H1 (cell line): Measurements from ENCODE around the gene KRT77.

Experiments
- BACH1 ChIP-seq: IDR thresholded peaks from 2 replicates; pipeline ENCODE4 v1.6.1; 2012; ENCODE audit warnings: low read length, improper control_type of control experiment
- BCL11A ChIP-seq, 2 experiments: IDR thresholded peaks; one replicate each; pipeline ENCODE4 v1.6.1; 2011; ENCODE audit warnings: low read depth in 2 of 2, low read length in 2 of 2, mild to moderate bottlenecking in 2 of 2
- CBX8 ChIP-seq: fragments of 300-800, 300-1000 bp; sonication (generic); IDR thresholded peaks from 2 replicates; pipeline ENCODE4 v1.7.1; 2016; ENCODE audit warnings: low read depth, low read length, borderline replicate concordance
- CREB1 ChIP-seq: IDR thresholded peaks from 2 replicates; pipeline ENCODE4 v1.6.1; 2012; ENCODE audit warnings: inconsistent platforms
- GABPA ChIP-seq: IDR thresholded peaks from 2 replicates; pipeline ENCODE4 v1.6.1; 2011; ENCODE audit warnings: mild to moderate bottlenecking, low read length, moderate library complexity, borderline replicate concordance; ENCODE audit not compliant: insufficient read depth
- KDM4A ChIP-seq: IDR thresholded peaks from one replicate; pipeline ENCODE4 v1.7.1; 2012; ENCODE audit warnings: low read depth, mild to moderate bottlenecking, moderate library complexity, low read length, inconsistent platforms; ENCODE audit not compliant: severe bottlenecking
- RFX5 ChIP-seq: IDR thresholded peaks from 2 replicates; pipeline ENCODE4 v1.6.1; 2011; ENCODE audit warnings: low read depth, low read length, improper control_type of control experiment, borderline replicate concordance
- RNF2 ChIP-seq: fragments of 200-900, 300-1000 bp; sonication (generic); IDR thresholded peaks from 2 replicates; pipeline ENCODE4 v1.7.1; 2016; ENCODE audit warnings: borderline replicate concordance, low read depth, mild to moderate bottlenecking, antibody characterized with exemption, low read length; ENCODE audit not compliant: poor library complexity, severe bottlenecking; ENCODE audit errors: missing control alignments
- TF ChIP-seq, protein P1 (sequence below), 3 experiments: IDR thresholded peaks; 1 replicate in 2 of 3; 2 replicates in 1 of 3; pipeline versions ENCODE4 v1.5.1 to v1.6.1; 2011; ENCODE audit warnings: low read length in 3 of 3, mild to moderate bottlenecking in 3 of 3, inconsistent platforms in 2 of 3, low read depth in 1 of 3, moderate library complexity in 1 of 3; ENCODE audit not compliant: insufficient read depth in 1 of 3; ENCODE audit errors: control extremely low read depth in 1 of 3
- TF ChIP-seq, protein P2 (sequence below): IDR thresholded peaks from 2 replicates; pipeline ENCODE4 v1.6.1; 2011; ENCODE audit warnings: low read length, improper control_type of control experiment
- TF ChIP-seq, protein P3 (sequence below): IDR thresholded peaks from 2 replicates; pipeline ENCODE4 v1.6.1; 2012; ENCODE audit warnings: inconsistent platforms

DNA sequence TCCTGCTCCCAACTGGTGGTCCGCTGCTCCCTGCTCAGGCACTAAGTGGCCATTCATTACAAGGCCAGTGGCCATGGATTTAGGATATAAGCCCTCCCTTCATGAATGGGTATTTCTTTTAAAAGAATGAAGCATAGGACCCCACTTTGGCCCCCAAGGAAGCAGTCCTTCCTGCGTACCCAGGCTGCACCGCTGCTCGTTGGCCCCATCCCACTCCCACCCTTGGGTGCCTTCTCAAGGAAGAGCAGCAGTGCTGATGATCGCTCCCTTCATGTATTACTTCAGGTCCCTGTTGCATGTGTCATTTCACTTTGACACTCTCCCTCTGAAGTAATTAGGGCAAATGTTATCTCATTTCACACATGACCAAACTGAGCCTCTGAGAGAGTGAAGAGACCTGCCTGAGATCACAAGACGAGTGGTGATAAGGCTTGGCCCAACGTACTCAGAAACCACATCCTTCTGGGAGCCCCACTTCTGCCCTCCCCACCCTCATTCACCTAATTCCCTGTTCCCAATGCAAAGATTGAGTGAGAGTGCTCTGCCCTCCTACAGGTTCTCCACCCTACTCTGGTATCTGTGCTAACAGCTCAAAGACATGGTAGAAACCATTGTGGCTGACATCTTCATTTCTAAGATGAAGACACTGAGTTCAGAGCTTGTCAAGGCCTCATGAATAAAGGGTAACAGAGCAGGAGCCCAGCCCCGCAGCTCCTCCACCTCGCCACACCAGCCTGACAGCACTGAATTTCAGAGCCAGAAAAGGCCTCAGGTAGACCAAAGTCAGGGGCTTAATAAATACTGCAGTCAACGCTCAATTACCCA, 41.0 kb downstream of the KRT77 start:
- TF ChIP-seq, protein P1, sequence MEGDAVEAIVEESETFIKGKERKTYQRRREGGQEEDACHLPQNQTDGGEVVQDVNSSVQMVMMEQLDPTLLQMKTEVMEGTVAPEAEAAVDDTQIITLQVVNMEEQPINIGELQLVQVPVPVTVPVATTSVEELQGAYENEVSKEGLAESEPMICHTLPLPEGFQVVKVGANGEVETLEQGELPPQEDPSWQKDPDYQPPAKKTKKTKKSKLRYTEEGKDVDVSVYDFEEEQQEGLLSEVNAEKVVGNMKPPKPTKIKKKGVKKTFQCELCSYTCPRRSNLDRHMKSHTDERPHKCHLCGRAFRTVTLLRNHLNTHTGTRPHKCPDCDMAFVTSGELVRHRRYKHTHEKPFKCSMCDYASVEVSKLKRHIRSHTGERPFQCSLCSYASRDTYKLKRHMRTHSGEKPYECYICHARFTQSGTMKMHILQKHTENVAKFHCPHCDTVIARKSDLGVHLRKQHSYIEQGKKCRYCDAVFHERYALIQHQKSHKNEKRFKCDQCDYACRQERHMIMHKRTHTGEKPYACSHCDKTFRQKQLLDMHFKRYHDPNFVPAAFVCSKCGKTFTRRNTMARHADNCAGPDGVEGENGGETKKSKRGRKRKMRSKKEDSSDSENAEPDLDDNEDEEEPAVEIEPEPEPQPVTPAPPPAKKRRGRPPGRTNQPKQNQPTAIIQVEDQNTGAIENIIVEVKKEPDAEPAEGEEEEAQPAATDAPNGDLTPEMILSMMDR (IDR thresholded peaks at IDR 0.05; ENCODE audit: control extremely low read depth in 1 of 3, insufficient read depth in 1 of 3, low read depth in 1 of 3, low read length in 3 of 3) = no peak
- TF ChIP-seq RFX5 (no peak), BACH1 (no peak), KDM4A (no peak), CREB1 (no peak), GABPA (no peak), RNF2 (no peak), CBX8 (no peak), BCL11A (IDR thresholded peaks at IDR 0.05; ENCODE audit: low read depth in 2 of 2, low read length in 2 of 2) (no peak)
- TF ChIP-seq, protein P2, sequence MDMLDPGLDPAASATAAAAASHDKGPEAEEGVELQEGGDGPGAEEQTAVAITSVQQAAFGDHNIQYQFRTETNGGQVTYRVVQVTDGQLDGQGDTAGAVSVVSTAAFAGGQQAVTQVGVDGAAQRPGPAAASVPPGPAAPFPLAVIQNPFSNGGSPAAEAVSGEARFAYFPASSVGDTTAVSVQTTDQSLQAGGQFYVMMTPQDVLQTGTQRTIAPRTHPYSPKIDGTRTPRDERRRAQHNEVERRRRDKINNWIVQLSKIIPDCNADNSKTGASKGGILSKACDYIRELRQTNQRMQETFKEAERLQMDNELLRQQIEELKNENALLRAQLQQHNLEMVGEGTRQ = no peak
- TF ChIP-seq, protein P3, sequence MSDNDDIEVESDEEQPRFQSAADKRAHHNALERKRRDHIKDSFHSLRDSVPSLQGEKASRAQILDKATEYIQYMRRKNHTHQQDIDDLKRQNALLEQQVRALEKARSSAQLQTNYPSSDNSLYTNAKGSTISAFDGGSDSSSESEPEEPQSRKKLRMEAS = no peak
